Urinary bladder (tissue), 4 donors: ENCODE results near the gene RLN1. TPM values are rescaled to one million over a fixed set of nuclear protein-coding genes. Genes with fewer than 3 reads are reported as not detected.
"Not testable (repeated sequence)": the region's sequence is repeated elsewhere in the genome, so short reads cannot be mapped to it uniquely, and the experiment has no call there.

Experiments
- DNase-seq: peaks from one replicate; pipeline ENCODE4 v3.0.0-alpha.2; 2015; ENCODE audit errors: extremely low spot score
- H3K27ac ChIP-seq: one replicate; pipeline ENCODE4 v1.5.1; 2013; ENCODE audit warnings: low read depth, mild to moderate bottlenecking, moderate library complexity
- H3K36me3 ChIP-seq: one replicate; pipeline ENCODE4 v1.6.1; 2013; ENCODE audit warnings: mild to moderate bottlenecking, moderate library complexity; ENCODE audit not compliant: insufficient read depth
- H3K4me1 ChIP-seq: one replicate; pipeline ENCODE4 v1.6.1; 2013; ENCODE audit warnings: mild to moderate bottlenecking, moderate library complexity; ENCODE audit not compliant: insufficient read depth
- H3K4me3 ChIP-seq: one replicate; pipeline ENCODE4 v1.5.1; 2013; ENCODE audit warnings: low read depth, low read length
- WGBS: extraction: QIAGEN DNeasy Blood & Tissue Kit; methylation state at CpG from one replicate; pipeline ENCODE4 v1.1.7; 2013; 5-methylcytosine and 5-hydroxymethylcytosine counted together
- polyA plus RNA-seq: library from polyadenylated mRNA; stranded (reverse); fragments of 200-250 nt; gene quantifications from one replicate; pipeline ENCODE4 v1.2.3, GENCODE V29; 2013
- total RNA-seq: library from RNA; depleted of rRNA; stranded (reverse); fragments of >200 nt; gene quantifications from one replicate; pipeline ENCODE4 v1.2.3, GENCODE V29; 2014
- donor health status: healthy with polysubstance abuse.
- donor health status: healthy.

The RLN1 gene, protein sequence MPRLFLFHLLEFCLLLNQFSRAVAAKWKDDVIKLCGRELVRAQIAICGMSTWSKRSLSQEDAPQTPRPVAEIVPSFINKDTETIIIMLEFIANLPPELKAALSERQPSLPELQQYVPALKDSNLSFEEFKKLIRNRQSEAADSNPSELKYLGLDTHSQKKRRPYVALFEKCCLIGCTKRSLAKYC
- total RNA-seq (0.42 TPM), polyA plus RNA-seq (not detected)

DNA sequence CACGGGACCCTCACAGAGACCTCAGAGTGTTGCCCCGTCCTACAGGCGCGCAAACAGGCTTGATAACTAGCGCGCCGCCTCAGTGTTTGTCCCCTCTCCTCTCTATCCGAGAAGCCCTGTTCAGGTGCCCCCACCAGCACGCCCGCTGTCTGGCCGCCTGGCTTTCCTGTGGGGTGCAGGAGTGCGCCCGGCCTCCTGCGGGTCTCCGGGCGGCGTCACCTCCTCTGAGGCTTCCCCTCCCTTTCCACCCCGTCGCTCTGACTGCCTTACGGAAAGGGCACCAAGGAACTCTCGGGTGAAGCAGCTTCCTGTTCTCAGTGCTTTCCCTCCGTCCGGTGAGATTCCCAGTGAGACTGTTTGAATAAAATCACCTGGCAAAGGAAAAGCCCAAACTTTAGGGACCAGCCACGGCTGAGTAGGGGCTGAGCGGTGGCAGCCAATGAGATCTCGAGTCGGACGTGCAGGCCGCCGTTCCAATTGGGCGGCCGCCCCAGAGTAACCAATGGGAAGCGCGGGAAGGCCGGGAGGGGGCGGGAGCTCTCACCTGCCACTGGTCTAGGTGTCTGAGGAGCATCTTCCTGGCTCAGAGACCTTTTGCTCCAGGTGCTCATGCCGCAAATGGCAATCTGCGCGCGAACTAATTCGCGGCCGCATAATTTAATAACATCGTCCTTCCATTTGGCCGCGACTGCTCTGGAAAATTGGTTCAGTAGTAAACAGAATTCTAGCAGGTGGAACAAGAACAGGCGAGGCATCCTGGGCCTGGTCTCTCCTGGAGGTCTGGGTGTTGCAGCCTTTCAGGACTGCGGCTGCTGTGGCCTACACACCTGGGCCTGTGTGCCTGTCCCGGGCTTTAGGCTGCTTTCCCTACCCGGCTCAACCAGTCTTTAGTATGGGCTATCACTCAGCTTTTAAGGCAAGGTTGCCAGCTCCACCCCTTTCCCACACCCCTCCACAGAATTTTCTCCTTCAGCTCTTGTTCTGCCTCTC, at the start of gene RLN1:
Gene RLN1, minus strand, starts transcription at position 885 of the 990 bp plus-strand sequence. Its CDS starts 130 bp downstream, at position 755.
- H3K4me3 ChIP-seq, H3K4me1 ChIP-seq, H3K36me3 ChIP-seq, H3K27ac ChIP-seq, DNase-seq: not testable (repeated sequence)
- 18% methylated on average over 14 of the region's 50 CpGs for WGBS

GRCh38 chr9:5389109-5389732, 49.5 kb upstream of the RLN1 start:
- DNase-seq = no peak
- no peak overlapping the region for H3K27ac ChIP-seq
- no peaks in the 10 kb centered on the region for H3K4me1 ChIP-seq
- no peaks in the 10 kb centered on the region for H3K36me3 ChIP-seq
- no peak overlapping the region for H3K4me3 ChIP-seq
- 62% methylated on average over 3 of the region's 3 CpGs for WGBS

- no peak overlapping the region for H3K4me3 ChIP-seq
- H3K36me3 ChIP-seq = no peaks in the 10 kb centered on the region
- H3K4me1 ChIP-seq = no peaks in the 10 kb centered on the region
- H3K27ac ChIP-seq = no peak overlapping the region
- no peak for DNase-seq
- 90% methylated on average over 5 of the region's 5 CpGs for WGBS
These were observed 48.5 kb upstream of the RLN1 start for GRCh38 chr9:5388026-5388819.

DNA sequence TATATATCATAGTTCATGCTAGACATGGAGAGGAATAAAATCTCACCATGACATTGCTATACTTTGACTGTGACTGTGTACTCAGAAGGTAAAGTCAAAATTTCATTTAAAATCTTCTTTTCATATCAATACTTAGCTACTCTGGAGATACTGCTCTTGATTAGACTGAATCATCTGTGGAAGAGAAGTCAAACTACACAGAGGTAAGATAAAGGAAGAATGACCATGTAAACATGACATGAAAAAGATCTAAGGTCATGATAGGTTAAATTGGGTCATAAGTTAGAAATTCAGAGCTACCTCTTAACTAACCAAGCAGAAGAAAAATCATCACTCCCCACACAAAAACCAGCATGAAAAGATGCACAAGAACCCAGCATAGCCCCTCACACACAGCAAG, 44.8 kb upstream of the RLN1 start:
- no peak overlapping the region for H3K27ac ChIP-seq
- DNase-seq = no peak
- no peaks in the 10 kb centered on the region for H3K36me3 ChIP-seq
- H3K4me1 ChIP-seq = no peaks in the 10 kb centered on the region
- no peak overlapping the region for H3K4me3 ChIP-seq

DNA sequence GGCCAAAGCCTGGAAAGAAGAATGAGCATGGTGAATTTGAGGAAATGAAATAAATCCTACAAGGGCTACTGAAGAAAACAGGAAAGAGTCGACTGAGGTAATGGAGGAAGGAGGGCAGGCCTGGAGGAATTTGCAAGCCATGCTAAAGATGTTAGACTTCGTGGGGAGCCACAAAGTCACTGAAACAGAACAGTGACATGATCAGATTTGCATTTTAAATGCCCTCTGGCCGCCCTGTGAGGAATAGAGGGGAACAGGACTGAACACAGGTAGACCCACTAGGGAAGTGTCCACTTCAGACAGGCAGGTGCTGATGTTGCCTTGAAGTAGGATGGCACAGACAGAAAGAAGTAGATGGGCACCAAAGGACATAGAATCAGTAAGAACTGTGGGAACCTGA, 42.8 kb upstream of the RLN1 start:
- no peak overlapping the region for H3K27ac ChIP-seq
- WGBS = 81% methylated on average over 3 of the region's 3 CpGs
- DNase-seq = no peak
- H3K4me3 ChIP-seq = no peak overlapping the region
- H3K4me1 ChIP-seq = no peaks in the 10 kb centered on the region
- H3K36me3 ChIP-seq = no peaks in the 10 kb centered on the region

DNA sequence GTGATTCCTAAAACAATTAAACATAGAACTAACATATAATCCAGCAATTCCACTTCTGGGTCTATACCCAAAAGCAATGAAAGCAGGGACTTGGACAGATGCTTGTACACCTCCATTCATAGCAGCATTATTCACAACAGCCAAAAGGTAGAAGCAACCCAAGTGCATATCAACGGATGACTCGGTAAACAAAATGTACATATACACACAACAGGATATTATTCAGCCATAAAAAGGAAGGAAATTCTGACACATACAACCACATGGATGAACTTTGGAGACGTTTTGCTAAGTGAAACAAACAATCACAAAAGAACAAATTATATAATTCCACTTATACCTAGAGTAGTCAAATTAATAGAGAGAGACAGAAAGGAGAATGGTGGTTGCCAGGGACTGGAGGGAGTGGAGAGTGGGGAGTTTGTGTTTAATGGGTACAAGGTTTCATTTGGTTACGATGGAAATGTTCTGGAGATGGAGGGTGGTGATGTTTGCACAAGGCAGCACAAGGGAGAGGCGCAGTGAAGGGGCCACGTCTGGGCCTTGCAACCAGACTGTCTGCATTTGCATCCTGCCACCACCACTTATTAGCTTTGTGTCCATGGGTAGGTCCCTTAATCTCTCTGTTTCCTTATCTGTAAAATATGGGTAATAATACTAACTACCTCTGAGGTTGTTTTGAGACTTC, 36.3 kb upstream of the RLN1 start:
- Histone ChIP-seq H3K4me3 (no peak overlapping the region), H3K4me1 (no peaks in the 10 kb centered on the region), H3K36me3 (no peaks in the 10 kb centered on the region), H3K27ac (no peak overlapping the region)
- no peak for DNase-seq
- WGBS = 81% methylated on average over 6 of the region's 6 CpGs

DNA sequence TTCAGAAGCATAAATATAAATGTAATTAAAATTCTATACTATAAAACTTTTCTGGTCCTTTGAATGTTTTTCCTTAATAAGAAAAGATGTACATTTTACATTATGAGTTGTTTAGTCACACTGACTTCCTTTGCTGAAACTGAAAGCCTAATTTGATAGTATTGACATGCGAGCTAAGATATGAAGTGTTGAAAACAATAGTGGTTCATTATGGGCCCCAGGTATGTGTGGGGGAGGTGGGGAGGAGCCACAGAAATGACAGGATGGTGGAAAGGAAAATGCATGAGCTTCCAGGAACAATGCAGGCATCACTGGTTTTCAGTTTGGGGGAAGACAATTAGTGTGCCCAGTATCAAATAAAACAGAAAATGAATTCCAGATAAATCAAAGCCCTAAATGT, 35.4 kb upstream of the RLN1 start:
- Histone ChIP-seq H3K27ac (no peak overlapping the region), H3K4me3 (no peak overlapping the region), H3K36me3 (no peaks in the 10 kb centered on the region), H3K4me1 (no peaks in the 10 kb centered on the region)
- 81% methylated on average over 1 of the region's 1 CpG for WGBS
- DNase-seq = no peak

DNA sequence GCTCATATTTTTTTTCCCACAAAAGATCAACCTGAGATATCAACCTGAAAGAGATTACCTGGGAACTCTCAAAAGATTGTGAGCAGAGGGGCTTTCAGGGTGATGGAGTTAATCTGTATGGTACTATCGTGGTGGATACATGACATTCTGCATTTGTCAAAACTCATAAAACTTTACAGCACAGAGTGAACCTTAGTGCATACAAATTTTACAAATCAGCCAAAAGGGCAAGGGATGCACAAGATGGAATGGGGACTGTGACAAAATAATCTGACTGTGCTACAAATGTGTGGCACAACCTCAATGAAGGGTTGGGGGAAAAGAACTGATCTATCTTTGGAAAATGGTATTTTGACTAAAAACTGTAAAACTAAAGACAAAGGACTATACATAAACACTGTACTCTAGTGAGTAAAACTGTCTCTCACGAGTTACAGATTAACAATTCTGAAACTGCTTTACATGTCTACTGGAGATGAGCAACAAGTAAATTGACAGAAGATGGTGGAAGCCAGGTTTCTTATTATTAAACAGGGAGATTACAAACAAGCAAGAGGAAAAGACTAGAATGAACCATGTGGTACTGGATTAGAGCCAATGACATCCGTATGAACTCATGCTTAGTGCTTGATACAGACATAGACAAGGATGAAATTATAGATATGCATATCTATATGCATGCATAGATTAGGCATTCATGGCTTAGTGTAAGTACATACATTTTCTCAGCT, 24.8 kb upstream of the RLN1 start:
- no peaks in the 10 kb centered on the region for H3K36me3 ChIP-seq
- 38% methylated on average over 3 of the region's 3 CpGs for WGBS
- DNase-seq = no peak
- H3K4me3 ChIP-seq = no peak overlapping the region
- no peak overlapping the region for H3K27ac ChIP-seq
- H3K4me1 ChIP-seq = no peaks in the 10 kb centered on the region

- WGBS = 89% methylated on average over 3 of the region's 3 CpGs
- H3K27ac ChIP-seq = no peak overlapping the region
- no peak overlapping the region for H3K4me3 ChIP-seq
- no peaks in the 10 kb centered on the region for H3K4me1 ChIP-seq
- no peaks in the 10 kb centered on the region for H3K36me3 ChIP-seq
- no peak for DNase-seq
These were observed 21.8 kb upstream of the RLN1 start for GRCh38 chr9:5361326-5362010.

GRCh38 chr9:5360341-5360740, 20.7 kb upstream of the RLN1 start:
- no peaks in the 10 kb centered on the region for H3K36me3 ChIP-seq
- no peak overlapping the region for H3K4me3 ChIP-seq
- H3K4me1 ChIP-seq = no peaks in the 10 kb centered on the region
- DNase-seq = no peak
- H3K27ac ChIP-seq = no peak overlapping the region

DNA sequence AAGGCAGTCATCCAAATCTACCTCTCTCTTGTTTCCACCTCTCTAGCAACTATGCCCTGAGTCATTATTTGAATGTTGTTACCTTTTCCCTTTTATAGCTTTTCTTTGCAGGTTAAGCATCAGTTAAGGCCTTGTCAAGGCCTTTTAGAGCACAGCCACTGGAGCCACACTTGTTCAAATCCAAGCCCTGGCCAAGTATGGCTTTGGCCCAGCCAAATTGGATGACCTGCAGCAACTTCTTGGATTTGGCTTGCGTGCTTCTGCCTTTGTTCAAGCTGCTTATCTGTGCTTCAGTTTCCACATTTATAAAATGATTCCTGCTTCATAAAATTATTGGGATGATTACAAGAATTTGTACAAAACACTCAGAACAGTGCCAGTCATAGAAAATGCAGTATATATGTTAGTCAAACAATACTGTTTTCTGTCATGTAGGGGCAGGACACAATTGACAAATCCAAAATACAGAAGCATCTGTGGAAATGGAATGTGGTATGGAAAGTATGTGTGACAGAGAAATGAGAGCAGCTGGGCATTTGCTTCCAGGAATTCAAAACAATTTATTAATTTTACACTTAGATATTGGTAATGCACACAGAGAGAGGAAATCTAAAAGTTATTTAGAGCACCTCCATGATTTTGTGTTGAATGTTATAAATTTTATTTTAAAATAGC, 17.9 kb upstream of the RLN1 start:
- H3K36me3 ChIP-seq = no peaks in the 10 kb centered on the region
- H3K27ac ChIP-seq = no peak overlapping the region
- 61% methylated on average over 1 of the region's 1 CpG for WGBS
- H3K4me1 ChIP-seq = no peaks in the 10 kb centered on the region
- no peak for DNase-seq
- no peak overlapping the region for H3K4me3 ChIP-seq

- Histone ChIP-seq H3K27ac (no peak overlapping the region), H3K4me3 (no peak overlapping the region), H3K36me3 (no peaks in the 10 kb centered on the region), H3K4me1 (no peaks in the 10 kb centered on the region)
- 78% methylated on average over 2 of the region's 2 CpGs for WGBS
- DNase-seq = no peak
These were observed 16.1 kb upstream of the RLN1 start for GRCh38 chr9:5355817-5356216.
